Stimulated activated CD4-positive, alpha-beta T cell treated with anti-CD3 and anti-CD28 coated beads, TNF-alpha, amount 100 ng/mL, for 4 hours (primary cell): ENCODE measurements around the gene XPNPEP2.
A peak's percentile ranks its signal among the peaks of the same experiment; 100 is the strongest.

ENCODE experiments used
- DNase-seq, 3 experiments: peaks; one replicate each; pipeline ENCODE4 v3.0.0-alpha.2; 2020; ENCODE audit warnings: low read depth in 3 of 3

XPNPEP2 gene

DNA sequence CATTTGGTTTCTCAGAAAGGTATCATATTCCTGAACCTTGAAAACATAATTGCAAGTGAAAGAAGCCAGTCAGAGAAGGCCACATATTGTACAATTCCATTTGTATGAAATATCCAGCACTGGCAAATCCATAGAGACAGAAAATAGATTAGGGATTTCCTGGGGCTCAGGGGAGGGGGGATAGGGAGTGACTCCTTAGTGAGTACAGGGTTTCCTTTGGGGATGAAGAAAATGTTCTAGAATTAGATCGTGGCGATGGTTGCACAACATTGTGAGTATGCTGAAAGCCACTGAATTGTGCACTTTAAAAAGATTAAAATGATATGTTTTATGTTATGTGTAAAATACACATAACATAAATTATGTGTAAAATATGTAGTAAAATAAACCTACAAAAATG is 10.3 kb downstream of the XPNPEP2 start:
- DNase-seq, result no peak

DNA sequence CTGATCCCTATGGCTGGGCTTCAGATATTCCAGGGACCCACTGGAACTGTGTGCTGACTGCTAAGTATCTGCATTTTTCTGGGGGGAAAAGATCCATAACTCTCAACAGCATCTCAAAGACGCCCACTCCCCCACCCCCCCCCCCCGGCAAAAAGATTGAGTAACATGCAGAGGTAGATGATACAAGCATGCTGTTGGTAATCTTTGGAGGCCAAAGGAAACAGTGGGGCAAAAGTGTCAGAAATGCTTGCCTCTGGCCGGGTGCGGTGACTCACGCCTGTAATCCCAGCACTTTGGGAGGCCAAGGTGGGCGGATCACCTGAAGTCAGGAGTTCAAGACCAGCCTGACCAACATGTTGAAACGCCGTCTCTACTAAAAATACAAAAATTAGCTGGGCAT is 12.2 kb downstream of the XPNPEP2 start:
- no peak for DNase-seq

DNA sequence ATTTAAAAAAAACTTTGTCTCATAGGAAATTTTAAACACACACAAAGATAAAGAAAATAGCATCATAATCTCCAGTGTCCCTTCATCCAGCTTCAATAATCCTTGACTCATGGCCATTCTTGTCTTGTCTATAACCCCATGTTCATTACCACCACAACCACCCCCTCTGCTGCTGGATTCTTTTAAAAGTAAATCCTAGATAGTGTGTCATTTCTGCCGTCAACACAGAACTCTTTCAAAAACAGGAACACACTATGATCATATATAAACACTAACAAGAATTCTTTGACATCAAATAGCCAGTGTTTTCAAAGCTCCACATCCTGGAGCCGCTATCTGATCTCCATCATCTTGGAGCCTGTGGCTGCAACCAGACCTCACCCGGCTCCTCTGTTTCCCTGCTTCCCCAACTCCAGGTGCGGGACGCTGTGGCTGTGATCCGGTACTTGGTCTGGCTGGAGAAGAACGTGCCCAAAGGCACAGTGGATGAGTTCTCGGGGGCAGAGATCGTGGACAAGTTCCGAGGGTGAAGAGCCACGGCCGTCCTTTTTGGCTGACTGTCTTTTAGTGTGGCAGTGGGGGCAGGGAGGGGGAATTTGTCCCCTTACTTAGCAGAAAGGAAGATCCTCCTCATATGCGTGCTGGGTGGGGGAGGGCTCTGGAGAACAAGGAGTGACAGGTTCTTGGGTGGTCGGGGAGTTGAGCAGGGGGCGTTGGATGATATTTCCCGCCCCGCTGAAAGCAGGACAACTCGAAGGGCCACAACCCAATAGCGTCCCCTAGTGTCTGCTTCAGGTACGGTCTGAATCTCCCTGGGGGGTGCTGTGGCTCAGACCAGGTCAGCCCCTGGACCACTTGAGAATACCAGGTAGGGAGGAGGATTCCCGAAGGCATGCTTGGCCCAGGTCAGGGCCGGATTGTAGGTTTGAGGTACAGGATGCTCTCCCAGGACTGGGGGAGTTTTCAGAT is 15.6 kb downstream of the XPNPEP2 start:
- no peak for DNase-seq

DNA sequence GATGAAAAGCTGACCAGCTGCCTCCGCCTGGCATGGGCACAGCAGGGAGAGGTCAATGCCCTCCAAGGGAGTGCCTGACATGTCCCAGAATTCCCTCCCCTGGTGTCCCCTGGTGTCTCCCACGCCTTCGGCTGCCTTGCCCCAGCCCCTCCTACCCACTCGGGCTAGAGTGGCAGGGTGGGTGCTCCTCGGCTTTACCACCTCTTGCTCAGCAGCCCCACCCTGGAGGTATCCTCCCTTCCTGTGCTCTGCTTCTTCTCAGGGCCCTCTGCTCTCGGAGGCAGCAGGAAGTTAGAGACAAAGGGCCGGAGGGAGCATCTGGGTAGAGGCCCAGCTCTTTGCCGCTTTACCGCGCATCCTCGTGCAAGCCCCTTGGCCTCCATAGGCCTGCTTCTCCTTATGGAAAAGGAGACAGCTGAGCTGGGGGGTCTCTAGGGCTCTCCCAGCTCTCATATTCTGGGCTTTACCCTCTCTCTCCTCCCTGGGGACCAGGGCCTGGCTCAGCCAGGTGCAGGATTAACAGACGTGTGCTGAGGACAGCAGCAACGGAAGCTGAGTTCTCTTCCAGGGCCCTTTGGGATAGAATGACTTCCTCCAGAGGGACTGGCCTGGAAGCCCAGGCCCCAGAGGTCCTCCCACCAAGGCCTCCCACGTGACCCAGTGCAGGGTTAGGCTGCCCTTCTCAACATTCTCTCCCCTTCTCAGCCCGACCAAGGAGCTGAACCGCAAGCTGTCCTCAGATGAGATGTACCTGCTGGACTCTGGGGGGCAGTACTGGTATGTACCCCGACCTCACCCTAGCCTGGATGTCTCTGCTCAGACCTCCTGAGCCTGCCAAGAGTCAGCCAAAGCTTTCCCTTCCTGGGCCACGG is 17.2 kb downstream of the XPNPEP2 start:
- DNase-seq, result no peak

DNA sequence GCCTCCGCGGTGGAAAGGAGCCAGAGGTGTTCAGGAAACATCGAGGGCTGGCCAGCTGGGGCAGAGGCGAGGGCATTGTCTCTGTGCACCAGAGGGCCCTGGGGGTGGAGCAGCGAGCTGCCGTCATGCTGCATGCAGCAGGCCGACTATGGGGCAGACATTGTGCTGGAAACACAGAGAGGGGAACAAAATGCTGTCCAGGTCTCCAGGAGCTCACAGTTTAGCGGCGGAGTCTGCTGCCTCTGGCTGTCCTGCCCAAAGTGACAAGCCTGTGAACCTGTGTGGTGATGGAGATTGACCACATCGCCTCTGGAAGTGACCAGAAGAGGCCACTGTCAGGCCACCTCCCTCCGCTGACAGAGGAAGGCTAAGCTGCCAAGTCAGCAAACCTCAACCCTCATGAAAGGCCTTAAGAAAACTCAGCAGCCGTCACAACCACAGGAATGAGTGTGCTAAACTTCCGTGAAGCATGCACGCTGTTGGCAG is 20.8 kb downstream of the XPNPEP2 start:
- DNase-seq, result peak in 1 of 3 experiments; percentile 35

DNA sequence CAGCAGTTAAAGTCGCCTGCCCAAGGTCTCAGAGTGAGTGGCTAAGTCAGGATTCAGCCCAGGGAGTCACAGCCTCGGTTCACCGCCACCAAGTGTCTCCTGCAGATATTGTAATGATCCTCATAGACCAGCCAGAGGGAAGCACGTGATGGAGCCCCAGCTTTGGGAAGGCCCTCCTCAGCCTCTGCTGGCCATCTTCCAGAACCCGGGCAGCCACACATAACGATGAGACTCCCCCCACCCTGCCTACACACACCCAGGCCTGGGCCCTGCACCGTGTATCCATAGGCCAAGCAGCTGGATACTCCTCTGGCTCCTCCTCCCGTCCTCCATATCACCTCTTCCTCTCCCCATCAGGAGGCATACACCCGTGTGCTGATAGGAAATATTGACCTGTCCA is 21.4 kb downstream of the XPNPEP2 start:
- DNase-seq, result no peak

DNA sequence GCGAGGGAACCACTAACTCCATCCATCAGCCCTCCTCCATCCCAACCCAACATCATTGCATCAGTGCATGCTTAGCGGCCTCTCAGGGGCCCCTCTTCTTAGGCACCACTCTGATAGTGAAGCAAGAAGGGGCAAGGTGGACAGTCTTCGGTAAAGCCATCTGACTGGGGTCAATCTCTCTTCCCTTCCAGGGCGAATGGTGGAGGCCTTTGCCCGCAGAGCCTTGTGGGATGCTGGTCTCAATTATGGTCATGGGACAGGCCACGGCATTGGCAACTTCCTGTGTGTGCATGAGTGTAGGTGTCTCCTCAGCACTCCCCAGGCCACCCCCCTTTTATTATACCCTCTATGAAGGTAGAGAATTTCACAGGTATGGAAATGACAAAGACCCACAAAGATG is 22.2 kb downstream of the XPNPEP2 start:
- no peak for DNase-seq

DNA sequence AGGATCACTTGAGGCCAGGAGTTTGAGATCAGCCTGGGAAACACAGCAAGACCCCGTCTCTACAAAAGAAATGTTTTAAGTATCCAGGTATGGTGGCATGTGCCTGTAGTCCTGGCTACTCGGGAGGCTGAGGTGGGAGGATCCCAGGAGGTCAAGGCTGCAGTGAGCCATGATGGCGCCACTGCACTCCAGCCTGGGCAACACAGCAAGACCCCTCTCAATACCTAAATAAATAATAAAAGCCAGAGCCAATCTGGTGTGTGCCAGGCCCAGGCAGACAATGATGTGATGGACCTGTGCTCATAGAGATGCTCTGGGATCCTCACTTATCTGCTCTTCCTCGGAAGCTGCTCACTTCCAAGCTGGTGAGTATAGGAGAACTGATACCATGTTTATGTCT is 22.8 kb downstream of the XPNPEP2 start:
- no peak for DNase-seq

DNA sequence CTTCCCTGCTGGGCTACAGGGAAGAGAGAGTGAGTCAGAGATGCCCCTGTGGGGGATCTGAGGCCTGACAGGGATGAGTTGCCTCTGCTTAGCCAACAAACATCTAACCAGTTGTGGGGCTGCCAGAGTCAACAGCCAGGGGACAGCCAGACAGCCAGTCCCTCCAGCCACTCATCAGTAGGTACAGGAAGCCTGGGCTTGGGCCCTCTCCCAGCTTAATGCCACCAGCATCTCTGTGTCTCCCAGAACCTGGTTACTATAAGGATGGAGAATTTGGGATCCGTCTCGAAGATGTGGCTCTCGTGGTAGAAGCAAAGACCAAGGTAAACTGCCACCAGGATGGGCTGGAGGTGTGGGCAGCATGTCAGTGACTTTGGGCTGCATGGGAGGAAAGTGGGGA is 23.7 kb downstream of the XPNPEP2 start:
- no peak for DNase-seq

DNA sequence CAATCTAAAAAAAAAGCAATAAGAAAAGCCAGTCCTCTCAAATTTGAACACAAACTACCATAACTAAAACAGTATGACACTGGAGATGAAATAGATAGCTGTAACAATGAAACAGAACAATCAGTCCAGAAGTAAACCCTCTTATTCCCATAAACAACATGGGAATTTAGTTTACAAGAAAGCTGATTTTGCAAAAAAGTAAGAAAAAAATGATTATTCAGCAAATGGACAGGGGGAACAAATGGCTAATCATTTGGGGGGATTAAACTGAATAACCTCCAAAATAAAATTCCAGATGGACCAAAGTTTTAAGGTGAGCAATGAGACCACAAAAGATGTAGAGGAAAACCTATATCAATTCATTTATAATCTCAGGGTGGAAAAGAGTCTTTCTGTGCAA is 24.9 kb downstream of the XPNPEP2 start:
- DNase-seq, result no peak

DNA sequence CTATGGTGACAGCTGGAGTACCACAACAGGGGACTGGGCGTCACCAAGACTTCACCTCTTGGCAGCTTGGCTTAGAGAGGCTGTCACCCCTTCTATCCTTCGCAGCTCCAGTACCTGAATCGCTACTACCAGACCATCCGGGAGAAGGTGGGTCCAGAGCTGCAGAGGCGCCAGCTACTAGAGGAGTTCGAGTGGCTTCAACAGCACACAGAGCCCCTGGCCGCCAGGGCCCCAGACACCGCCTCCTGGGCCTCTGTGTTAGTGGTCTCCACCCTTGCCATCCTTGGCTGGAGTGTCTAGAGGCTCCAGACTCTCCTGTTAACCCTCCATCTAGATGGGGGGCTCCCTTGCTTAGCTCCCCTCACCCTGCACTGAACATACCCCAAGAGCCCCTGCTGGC is 29.4 kb downstream of the XPNPEP2 start:
- DNase-seq, result no peak

DNA sequence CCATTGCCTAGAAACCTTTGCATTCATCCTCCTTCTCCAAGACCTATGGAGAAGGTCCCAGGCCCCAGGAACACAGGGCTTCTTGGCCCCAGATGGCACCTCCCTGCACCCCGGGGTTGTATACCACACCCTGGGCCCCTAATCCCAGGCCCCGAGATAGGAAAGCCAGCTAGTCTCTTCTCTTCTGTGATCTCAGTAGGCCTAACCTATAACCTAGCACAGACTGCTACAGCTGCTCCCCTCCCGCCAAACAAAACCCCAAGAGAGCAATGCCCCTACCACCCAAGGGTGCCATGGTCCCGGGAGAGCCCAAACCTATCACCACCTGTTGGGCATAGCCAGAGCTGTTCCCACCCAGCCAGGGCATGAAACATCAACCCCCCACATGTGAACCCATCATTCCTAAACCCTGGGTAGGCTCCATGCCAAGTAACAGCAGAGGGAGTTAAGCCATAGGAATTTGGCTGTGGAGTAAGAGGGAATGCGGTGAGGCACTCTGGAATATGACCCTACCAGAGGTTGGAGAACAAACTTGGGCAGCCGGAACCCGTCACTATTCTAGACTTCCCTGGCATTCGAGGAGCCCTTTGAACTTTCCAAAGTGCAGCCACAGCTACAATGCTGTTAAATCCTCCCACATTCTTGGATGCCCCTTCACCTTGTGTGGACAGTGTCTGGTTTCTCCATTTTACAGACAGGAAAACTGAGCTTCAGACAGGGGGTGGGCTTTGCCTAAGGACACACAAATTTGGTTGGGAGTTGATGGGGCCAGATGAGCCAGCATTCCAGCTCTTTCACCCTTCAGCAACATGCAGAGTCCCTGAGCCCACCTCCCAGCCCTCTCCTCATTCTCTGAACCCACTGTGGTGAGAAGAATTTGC is 30.0 kb downstream of the XPNPEP2 start:
- no peak for DNase-seq

DNA sequence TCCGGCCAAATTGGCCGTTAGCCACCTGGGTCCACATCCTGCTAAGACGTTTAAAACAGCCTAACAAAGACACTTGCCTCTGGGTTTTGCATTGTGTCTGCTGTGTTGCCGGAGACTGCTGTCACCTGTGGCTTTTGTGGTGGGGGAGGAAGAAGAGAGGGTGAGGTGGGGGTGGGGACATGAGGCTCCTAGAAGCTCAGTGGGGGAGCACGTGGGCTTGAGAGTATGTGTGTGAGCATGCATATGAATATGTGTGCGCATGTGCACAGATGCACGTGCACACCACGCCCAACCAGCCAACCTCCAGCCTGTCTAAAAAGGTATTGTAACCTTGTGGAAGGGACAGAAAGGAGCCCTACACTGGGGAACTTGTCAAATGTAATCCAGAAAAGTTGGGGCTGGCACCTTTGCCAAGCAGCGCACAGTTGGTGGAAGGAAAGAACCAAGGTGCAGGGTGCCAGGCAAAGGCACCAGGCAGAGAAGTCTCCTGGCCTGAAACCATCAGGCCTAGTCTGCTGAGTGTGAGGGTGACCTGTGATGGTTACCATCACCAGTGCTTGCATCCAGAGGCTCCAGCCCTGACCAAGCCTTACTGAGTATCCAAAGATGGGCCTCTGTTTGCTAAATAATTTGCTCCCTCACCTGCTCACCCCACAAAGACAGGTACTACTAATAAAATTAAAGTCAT is 30.8 kb downstream of the XPNPEP2 start:
- DNase-seq, result peak in 2 of 3 experiments; percentile 48 to 56

DNA sequence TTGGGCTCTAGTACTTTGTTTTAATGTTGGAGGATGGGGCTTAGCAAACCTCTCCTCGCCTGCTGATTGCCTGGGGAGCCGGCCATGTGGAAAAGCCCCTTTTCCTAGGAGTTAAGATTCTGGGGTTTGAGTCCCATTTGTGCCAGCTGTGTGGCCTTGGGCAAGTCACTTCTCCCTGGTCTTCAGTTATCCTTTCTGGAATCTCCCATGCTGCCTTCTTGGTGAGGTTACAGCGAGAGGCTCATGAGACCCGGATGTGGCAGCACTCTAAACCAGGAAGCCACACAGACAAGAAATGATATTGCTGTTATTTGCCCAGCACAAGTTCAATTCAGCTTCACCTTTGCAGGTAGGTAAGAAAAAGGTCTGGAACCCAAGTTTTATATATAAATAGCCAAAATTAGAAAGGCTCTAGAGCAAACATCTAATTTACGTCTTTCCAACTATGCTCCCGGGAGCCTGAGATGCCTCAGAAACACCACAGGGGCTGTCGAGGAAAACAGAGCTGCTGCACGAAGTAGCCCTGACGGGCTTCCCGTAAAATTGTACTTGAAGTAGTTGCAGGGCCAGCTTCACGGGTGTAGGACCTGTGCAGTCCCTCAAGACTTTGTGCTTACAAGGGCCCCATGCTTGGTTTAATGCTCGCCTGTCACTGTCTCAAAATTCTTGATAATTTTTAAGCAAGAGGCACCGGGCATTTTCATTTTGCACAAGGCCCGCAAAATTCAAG is 32.7 kb downstream of the XPNPEP2 start:
- DNase-seq, result no peak

DNA sequence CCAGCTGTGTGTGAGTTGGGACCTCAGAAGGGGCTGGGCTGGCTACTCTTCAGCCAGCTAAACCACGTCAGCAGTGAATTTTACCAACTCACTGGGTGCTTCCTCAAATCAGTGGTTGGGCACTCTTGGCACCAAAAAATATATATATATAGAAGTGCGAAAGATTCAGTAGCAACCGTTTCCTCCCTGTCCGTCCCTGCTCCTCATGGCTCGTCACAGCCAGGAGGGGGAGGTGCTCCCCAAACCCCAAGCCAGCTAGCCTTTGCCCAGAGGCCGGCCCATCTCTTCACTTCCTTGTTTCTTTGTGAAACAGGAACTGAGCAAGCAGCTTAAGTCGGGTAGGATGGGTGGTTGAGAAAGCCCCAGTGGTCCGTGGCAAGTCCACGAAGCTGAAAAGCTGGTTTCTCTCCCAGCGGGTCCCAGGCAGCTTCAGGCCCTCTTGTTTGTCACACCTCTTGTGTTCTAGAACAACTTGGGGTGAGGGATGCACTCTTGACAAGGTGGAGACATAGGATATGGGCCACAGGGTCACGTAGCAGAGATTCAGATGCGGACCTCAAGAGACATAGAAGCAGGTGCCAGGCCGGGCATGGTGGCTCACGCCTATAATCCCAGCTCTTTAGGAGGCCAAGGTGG is 34.1 kb downstream of the XPNPEP2 start:
- no peak for DNase-seq

DNA sequence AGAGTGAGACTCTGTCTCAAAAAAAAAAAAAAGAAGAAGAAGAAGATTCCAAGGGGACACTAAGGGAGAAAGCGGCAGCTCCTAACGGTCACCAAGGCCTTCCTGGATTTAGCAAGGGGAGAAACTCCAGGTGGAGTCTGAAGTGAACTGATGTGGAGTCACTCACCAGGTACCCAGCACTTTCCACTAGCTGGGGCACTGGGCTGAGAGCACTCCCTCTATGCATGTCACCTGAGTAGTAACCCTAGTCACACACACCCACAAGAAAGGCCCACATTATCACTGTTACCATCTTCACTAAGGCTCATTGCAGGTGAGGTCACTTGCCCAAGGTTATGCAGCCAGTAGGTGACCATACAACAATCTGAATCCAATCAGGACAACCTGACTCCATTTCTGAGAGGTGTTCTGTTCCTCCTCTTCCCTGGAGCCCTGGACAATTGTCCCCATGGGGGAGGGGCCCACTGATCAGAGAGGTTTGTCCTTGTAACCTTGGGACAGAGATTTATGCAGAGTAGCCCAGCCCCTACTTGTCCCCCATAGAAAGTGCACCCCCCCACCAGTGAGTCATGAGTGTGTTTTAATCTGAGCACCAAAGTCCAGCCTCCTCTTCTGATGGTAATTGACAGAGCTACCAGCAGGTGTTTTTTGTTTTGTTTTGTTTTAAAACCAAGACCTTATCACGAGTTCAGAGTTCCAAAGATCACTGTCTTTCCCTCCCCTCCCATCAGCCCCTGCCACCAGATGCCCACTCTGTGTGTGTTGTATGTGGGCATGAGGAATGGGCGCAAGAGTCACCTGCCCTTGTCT is 35.1 kb downstream of the XPNPEP2 start:
- no peak for DNase-seq

DNA sequence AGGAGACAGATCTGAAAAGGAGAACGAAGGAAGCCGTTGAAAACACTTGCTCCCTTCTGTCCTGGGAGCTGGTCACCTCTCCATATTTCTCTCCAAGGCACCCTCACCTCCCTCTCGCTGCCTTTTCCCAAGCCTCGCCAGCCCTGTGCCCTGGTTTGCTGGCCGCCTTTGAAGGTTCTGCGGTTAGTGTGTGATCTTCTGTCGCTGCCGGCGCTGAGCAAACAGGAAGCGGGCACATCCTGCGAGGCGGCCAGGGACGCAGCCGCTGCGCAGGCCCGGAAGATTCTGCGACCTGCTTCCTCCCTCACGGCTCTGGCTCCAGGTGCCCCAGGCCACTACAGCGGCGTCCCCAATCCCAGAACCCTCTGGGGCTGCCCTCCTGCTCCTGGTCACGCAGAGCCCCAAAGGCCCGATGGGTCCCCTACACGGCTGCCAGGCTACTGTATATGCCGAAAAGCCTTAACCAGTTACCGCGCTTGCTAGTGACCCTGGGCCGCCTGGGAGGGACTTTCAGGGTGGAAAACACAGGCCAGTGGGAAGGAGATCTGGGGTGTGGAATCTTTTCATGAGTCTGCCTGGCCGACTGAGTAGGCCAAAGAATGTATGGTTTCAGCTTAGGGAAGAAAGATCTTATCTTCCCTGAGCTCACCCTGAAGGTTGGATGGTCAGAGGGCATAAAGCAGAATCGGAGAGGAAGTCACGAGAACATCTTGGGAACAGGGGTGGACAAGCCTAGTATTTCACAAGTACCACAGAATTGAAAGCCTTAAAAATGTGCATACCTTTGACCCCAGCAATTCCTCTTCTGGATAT is 38.6 kb downstream of the XPNPEP2 start:
- DNase-seq, result no peak

DNA sequence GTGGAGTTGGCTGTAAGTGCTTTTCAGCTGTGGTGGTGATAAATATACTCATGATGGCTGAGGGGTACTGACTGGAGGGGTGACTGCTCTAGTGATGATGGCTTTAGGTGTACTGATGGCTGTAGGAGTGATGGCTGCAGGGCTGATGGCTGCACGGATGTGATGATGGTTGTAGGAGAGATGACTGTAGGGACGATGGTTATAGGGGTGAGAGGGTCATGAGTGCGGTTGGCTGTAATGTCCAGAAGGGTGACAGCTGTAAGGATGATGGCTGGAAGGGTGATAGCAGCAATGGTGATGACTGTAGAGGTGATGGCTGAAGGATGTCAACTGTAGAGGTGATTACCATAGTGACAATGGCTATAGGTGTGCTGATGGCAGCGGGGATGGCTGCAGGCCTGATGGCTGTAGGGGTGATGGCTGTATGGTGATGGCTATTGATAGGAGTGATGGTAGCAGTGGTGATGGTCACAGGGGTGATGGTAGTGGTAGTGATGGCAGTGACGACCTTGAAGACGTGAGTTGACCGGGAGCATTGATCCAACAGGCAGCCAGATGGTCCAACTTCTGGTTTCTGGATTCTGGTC is 40.4 kb downstream of the XPNPEP2 start:
- no peak for DNase-seq
